ENCODE results near the gene EIF3J. TPM values are rescaled to one million over a fixed set of nuclear protein-coding genes. Genes with fewer than 3 reads are reported as not detected.

Gene EIF3J
- total and polyA plus RNA-seq, 4 donors = 46.4 to 114 (median 86.4) TPM

DNA sequence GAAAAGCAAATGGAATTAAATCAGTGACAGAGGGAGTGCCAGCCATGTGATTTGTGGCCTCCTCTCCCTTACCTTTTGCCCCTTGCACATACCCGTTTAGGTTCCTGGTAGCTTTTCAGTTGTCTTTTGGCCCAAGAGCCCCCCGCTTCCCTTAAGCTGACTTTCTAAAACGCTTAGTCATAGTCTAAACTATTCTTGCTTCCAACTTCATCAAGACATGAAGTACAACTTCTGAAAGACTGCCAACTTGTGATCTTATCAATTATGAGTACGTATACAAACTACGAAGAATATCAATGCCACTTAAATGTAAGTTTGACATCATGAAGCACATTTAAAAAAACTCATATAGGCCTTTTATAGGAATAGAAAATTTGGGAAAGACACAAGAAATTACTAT is 61.9 kb downstream of the EIF3J start:
- Histone ChIP-seq H3K4me3 (ENCODE audit: low read depth, low read length) (no peak overlapping the region), H3K27me3 (ENCODE audit: control insufficient read depth, insufficient read depth, low read length) (no peaks in the 10 kb centered on the region), H3K4me1 (ENCODE audit: control insufficient read depth, insufficient read depth, low read length) (no peaks in the 10 kb centered on the region), H3K36me3 (ENCODE audit: control insufficient read depth, insufficient read depth, low read length) (peaks cover 31% of the 10 kb centered on the region), H3K27ac (ENCODE audit: low read depth, low read length) (no peak overlapping the region), H3K9me3 (ENCODE audit: control insufficient read depth, insufficient read depth, low read length) (no peaks in the 10 kb centered on the region)
- 89% methylated on average over 3 of the region's 5 CpGs for WGBS (ENCODE audit: insufficient coverage)
- no peak for DNase-seq (ENCODE audit: low read depth in 4 of 6, low spot score in 6 of 6)

DNA sequence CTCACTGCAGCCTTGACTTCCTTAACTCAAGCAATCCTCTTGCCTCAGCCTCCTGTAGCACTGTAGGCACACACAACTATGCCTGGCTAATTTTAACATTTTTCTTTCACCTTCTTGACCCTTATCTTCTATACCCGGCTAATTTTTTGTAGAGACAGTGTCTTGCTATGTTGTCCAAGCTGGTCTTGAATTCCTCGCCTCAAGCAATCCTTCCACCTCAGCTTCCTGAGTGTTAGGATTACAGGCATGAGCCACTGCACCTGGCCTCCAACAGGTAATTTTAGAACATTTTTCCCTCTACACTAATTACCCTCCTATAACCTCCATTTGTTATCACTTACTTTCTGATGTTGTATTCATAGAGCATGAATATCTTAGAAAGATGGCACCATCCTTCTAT is 66.2 kb downstream of the EIF3J start:
- H3K4me1 ChIP-seq (ENCODE audit: control insufficient read depth, insufficient read depth, low read length) = no peaks in the 10 kb centered on the region
- H3K4me3 ChIP-seq (ENCODE audit: low read depth, low read length) = no peak overlapping the region
- WGBS (ENCODE audit: insufficient coverage) = 100% methylated on average over 1 of the region's 2 CpGs
- H3K36me3 ChIP-seq (ENCODE audit: control insufficient read depth, insufficient read depth, low read length) = peaks cover 11% of the 10 kb centered on the region
- no peaks in the 10 kb centered on the region for H3K27me3 ChIP-seq (ENCODE audit: control insufficient read depth, insufficient read depth, low read length)
- no peak for DNase-seq (ENCODE audit: low read depth in 4 of 6, low spot score in 6 of 6)
- no peak overlapping the region for H3K27ac ChIP-seq (ENCODE audit: low read depth, low read length)
- H3K9me3 ChIP-seq (ENCODE audit: control insufficient read depth, insufficient read depth, low read length) = no peaks in the 10 kb centered on the region

DNA sequence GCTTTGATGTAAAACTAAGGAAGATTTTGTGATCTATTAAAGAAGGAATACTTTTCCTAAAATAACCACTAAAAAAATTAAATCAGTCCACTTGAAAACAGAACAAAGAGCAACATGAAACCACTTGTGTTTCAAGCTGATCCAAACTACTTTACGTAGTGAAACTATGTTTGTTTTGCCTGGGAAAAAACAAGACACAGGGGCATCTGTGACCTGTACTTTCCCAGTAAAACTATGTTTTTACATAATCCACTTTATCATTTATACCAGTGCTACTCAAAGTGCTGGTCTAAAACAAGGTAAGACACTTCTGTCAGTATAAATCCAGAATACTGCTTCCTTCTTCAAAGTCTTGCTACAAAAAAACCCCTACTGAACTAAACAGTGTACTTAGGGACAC is 69.8 kb downstream of the EIF3J start:
- no CpG with 5 or more reads among the region's 1 CpG for WGBS (ENCODE audit: insufficient coverage)
- no peak for DNase-seq (ENCODE audit: low read depth in 4 of 6, low spot score in 6 of 6)
- no peaks in the 10 kb centered on the region for H3K9me3 ChIP-seq (ENCODE audit: control insufficient read depth, insufficient read depth, low read length)
- H3K27me3 ChIP-seq (ENCODE audit: control insufficient read depth, insufficient read depth, low read length) = no peaks in the 10 kb centered on the region
- H3K36me3 ChIP-seq (ENCODE audit: control insufficient read depth, insufficient read depth, low read length) = peaks cover 15% of the 10 kb centered on the region
- no peaks in the 10 kb centered on the region for H3K4me1 ChIP-seq (ENCODE audit: control insufficient read depth, insufficient read depth, low read length)
- H3K4me3 ChIP-seq (ENCODE audit: low read depth, low read length) = no peak overlapping the region
- H3K27ac ChIP-seq (ENCODE audit: low read depth, low read length) = no peak overlapping the region

Other genes with a start within 250 kb of the EIF3J start
- gene GOLM2, start 248.4 kb upstream of the EIF3J start, total RNA-seq = 100 to 1,000 TPM; 162 to 190 TPM
- 100 to 1,000 TPM; 110 to 146 TPM for gene GOLM2, start 248.4 kb upstream of the EIF3J start, polyA plus RNA-seq (ENCODE audit: insufficient read length in 2 of 2)
- 100 to 1,000 TPM in 1 of 2 donors, 10 to 100 TPM in 1; 88.5 to 123 TPM for gene CTDSPL2, start 109.5 kb upstream of the EIF3J start, total RNA-seq
- gene CTDSPL2, start 109.5 kb upstream of the EIF3J start, polyA plus RNA-seq (ENCODE audit: insufficient read length in 2 of 2) = 10 to 100 TPM; 29.7 to 39.2 TPM
- gene SPG11, start 126.5 kb downstream of the EIF3J start, total RNA-seq = 10 to 100 TPM; 80.5 to 87.9 TPM
- gene SPG11, start 126.5 kb downstream of the EIF3J start, polyA plus RNA-seq (ENCODE audit: insufficient read length in 2 of 2) = 10 to 100 TPM; 63.0 to 81.9 TPM
- gene PATL2, start 174.2 kb downstream of the EIF3J start, total RNA-seq = 1 to 10 TPM in 1 of 2 donors, under 1 TPM in 1; 0.72 to 2.0 TPM
- under 1 TPM; 0.38 to 0.71 TPM for gene PATL2, start 174.2 kb downstream of the EIF3J start, polyA plus RNA-seq (ENCODE audit: insufficient read length in 2 of 2)
- 1,000 to 10,000 TPM; 1,329 to 1,593 TPM for gene B2M, start 174.4 kb downstream of the EIF3J start, total RNA-seq
- 100 to 1,000 TPM; 624 to 635 TPM for gene B2M, start 174.4 kb downstream of the EIF3J start, polyA plus RNA-seq (ENCODE audit: insufficient read length in 2 of 2)
- 10 to 100 TPM; 28.9 to 41.8 TPM for gene TRIM69, start 199.4 kb downstream of the EIF3J start, total RNA-seq
- gene TRIM69, start 199.4 kb downstream of the EIF3J start, polyA plus RNA-seq (ENCODE audit: insufficient read length in 2 of 2) = 10 to 100 TPM; 50.4 to 55.1 TPM